Neuron (in vitro differentiated cells): ENCODE data around the gene UBE2O.

ENCODE experiments used
- H2AFZ ChIP-seq: one replicate; pipeline ENCODE4 v1.6.1; 2013; ENCODE audit warnings: low read depth, mild to moderate bottlenecking, inconsistent platforms, low read length, moderate library complexity
- H3K27me3 ChIP-seq: one replicate; pipeline ENCODE4 v1.6.1; 2013; ENCODE audit warnings: low read length; ENCODE audit not compliant: insufficient read depth
- H3K36me3 ChIP-seq: one replicate; pipeline ENCODE4 v1.6.1; 2013; ENCODE audit warnings: low read length; ENCODE audit not compliant: insufficient read depth
- H3K4me1 ChIP-seq: one replicate; pipeline ENCODE4 v1.6.1; 2013; ENCODE audit warnings: low read length; ENCODE audit not compliant: insufficient read depth
- H3K4me3 ChIP-seq: 2 replicates; pipeline ENCODE4 v1.5.1; 2013; ENCODE audit warnings: mild to moderate bottlenecking, low read length, moderate library complexity
- H3K9me3 ChIP-seq: one replicate; pipeline ENCODE4 v1.6.1; 2013; ENCODE audit warnings: low read length

The UBE2O gene

DNA sequence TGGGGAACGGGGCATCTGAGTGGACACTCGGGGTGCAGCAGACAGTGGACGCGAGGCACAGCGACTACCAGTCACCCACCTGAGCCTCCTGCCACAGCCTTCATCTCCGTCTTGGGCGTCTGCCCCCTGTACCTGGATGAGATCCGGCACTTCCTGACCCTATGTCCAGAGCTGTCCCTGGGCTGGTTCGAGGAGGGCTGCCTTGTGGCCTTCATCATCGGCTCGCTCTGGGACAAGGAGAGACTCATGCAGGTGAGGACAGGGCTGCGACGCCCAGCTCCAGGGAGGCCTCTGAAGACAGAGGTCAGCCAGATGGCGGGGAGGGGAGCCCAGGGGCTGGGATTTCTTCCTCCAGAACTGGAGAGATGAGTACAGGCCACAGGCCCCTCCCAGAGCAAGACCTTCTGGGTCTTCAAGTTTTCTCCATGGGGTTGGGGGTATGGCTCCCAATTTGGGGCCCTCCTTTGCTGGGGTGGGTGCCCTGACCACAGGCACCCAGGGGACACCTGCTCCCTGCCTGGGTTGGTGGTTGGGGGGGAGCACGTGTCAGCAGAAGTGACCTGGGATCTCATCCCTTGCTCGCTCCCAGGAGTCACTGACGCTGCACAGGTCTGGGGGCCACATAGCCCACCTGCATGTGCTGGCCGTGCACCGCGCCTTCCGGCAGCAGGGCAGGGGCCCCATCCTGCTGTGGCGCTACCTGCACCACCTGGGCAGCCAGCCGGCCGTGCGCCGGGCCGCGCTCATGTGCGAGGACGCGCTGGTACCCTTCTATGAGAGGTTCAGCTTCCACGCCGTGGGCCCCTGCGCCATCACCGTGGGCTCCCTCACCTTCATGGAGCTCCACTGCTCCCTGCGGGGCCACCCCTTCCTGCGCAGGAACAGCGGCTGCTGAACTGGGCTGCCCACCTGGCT is 16.4 kb upstream of the UBE2O start:
- H3K9me3 ChIP-seq = no peaks in the 10 kb centered on the region
- H2AFZ ChIP-seq = no peak overlapping the region
- no peaks in the 10 kb centered on the region for H3K36me3 ChIP-seq
- H3K4me3 ChIP-seq = no peak overlapping the region
- no peaks in the 10 kb centered on the region for H3K4me1 ChIP-seq
- H3K27me3 ChIP-seq = peaks cover 14% of the 10 kb centered on the region

DNA sequence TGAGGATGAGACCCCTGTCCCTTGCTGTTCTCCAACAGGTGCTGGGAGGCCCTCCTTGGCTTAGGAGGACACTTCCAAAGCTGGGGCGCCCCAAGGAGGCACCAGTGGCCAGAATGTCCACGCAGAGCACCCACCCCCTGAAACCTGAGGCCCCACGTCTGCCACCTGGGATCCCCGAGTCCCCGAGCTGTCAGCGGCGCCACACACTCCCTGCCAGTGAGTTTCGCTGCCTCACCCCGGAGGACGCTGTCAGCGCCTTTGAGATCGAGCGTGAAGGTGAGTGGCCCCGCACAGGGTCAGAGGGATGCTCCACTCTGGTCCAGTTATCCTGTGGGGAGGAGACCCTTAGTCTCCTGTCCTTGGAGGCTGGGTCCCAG is 15.7 kb upstream of the UBE2O start:
- no peak overlapping the region for H2AFZ ChIP-seq
- no peak overlapping the region for H3K4me3 ChIP-seq
- H3K36me3 ChIP-seq = no peaks in the 10 kb centered on the region
- no peaks in the 10 kb centered on the region for H3K4me1 ChIP-seq
- H3K9me3 ChIP-seq = no peaks in the 10 kb centered on the region
- peaks cover 9% of the 10 kb centered on the region for H3K27me3 ChIP-seq

GRCh38 chr17:76467809-76468633 is 15.1 kb upstream of the UBE2O start:
- H3K27me3 ChIP-seq = peaks cover 5% of the 10 kb centered on the region
- H3K4me1 ChIP-seq = no peaks in the 10 kb centered on the region
- no peaks in the 10 kb centered on the region for H3K9me3 ChIP-seq
- H3K36me3 ChIP-seq = no peaks in the 10 kb centered on the region
- H3K4me3 ChIP-seq = no peak overlapping the region
- no peak overlapping the region for H2AFZ ChIP-seq

DNA sequence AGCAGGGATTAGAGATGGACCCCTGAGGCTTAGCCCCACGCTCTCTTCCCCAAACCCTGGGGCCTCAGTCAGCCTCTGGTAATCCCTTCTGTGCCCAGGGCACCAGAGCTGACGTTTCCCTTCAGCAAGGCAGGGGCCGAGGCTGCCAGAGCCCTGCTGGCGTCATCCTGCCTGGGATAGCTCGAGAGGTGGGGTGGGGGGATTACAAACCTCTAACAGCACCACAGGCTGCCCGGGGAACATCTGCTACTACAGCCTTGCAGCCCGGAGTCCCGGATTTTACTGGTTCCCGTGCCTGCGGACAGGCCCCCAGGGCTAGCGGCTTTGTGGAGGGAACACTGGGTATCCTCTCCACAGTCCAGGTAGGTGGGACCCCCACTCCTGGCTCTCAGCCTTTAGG is 14.4 kb upstream of the UBE2O start, which contains the start of gene AANAT:
AANAT (plus strand) TSS at position 238 of the 400 bp plus-strand sequence. CDS start 1,144 bp downstream, outside the sequence.
- Histone ChIP-seq H3K27me3 (peaks cover 10% of the 10 kb centered on the region), H3K4me3 (no peak within 1 kb of the TSS), H3K9me3 (no peaks in the 10 kb centered on the region), H3K4me1 (no peaks in the 10 kb centered on the region), H2AFZ (no peak within 1 kb of the TSS), H3K36me3 (no peaks in the 10 kb centered on the region)

- H3K4me3 ChIP-seq = no peak overlapping the region
- no peaks in the 10 kb centered on the region for H3K9me3 ChIP-seq
- no peak overlapping the region for H2AFZ ChIP-seq
- H3K27me3 ChIP-seq = peaks cover 12% of the 10 kb centered on the region
- H3K36me3 ChIP-seq = no peaks in the 10 kb centered on the region
- no peaks in the 10 kb centered on the region for H3K4me1 ChIP-seq
Observed at GRCh38 chr17:76466775-76467130, 13.8 kb upstream of the UBE2O start.

DNA sequence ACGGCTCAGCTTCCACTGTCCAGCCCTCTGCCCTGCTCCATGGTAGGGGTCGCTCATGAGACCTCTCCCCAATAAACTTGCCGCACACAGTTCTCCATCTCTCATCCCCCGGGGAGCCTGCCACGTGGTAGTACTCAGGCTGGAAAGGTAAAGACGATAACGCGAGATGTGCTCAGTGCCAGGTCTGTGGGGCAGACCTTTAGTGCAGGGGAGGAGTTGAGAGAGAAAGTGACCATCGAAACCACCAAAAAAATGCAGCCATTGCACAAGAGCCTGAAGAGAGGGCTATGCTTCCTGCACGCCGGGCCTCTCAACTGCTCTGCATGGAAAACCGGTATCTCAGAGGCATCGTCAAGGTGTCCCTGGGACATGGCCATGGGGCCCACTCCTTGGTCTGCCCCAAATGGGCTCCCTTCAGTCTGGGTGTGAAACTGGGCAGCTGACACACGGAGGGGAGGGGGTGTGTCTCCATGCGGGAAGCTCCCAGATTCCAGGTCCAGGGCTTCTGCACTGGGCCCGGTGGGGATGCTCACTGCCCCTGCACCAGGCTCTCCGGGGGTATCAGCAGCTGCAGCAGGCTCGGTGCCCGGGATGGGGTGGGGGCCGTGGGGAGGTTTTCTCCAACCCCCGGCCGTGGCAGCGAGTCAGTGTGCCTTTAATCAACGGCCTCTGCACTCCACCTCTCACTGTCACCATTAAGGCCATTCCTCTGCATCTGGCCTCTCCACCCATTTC is 9.8 kb upstream of the UBE2O start:
- H3K4me3 ChIP-seq = no peak overlapping the region
- no peaks in the 10 kb centered on the region for H3K9me3 ChIP-seq
- no peaks in the 10 kb centered on the region for H3K4me1 ChIP-seq
- H3K27me3 ChIP-seq = peaks cover 9% of the 10 kb centered on the region
- H3K36me3 ChIP-seq = no peaks in the 10 kb centered on the region
- H2AFZ ChIP-seq = no peak overlapping the region

GRCh38 chr17:76461765-76462555 is 9.0 kb upstream of the UBE2O start:
- Histone ChIP-seq H3K4me3 (no peak overlapping the region), H3K27me3 (peaks cover 9% of the 10 kb centered on the region), H3K36me3 (no peaks in the 10 kb centered on the region), H3K4me1 (no peaks in the 10 kb centered on the region), H2AFZ (no peak overlapping the region), H3K9me3 (no peaks in the 10 kb centered on the region)

- Histone ChIP-seq H3K36me3 (no peaks in the 10 kb centered on the region), H3K4me3 (no peak overlapping the region), H2AFZ (no peak overlapping the region), H3K9me3 (no peaks in the 10 kb centered on the region), H3K27me3 (peaks cover 9% of the 10 kb centered on the region), H3K4me1 (no peaks in the 10 kb centered on the region)
Observed at GRCh38 chr17:76459674-76460073, 6.7 kb upstream of the UBE2O start.

DNA sequence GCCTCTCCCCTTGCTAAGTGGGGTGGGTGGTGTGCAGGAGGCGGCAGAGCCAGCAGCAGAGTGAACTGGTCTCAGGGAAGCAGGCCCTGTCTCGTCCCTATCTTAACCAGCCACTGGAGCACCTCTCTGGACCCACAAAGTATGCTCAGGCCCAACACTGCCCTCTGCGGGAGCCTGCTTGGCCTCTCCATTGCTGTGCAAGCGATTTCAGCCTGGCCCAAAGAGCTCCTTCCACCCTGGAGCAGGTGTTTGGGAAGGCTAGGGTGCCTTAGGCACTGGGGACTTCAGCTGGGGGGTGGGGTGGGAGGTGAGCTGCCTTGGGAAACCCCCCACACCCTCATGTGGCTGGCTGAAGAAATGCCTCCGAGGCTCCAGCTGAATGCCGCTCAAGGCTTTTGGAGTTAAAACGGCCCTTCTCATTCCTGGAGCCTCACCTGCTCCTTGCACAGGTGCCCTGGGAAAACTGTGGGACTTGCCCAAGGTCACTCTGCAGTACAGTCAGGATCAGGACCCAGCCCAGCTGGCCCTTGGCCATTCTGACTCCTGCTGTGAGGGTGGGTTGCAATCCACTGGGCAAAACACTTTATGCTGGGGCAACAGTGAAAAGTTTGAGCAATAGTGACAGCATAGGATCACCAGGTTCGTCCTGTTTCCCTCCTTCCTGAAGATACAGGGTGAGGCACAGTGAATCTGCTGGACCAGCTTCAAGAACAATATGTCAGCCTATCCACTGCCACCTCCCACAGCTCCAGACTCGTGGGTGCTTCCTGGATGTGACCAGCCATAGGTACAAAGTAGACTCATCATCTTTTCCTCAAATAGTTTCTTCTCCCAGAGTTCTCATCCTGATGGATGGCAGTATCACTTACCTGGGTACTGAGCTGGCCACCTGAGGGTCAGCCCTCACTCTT is 5.9 kb upstream of the UBE2O start:
- H2AFZ ChIP-seq = no peak overlapping the region
- H3K27me3 ChIP-seq = peaks cover 9% of the 10 kb centered on the region
- no peaks in the 10 kb centered on the region for H3K9me3 ChIP-seq
- H3K4me1 ChIP-seq = no peaks in the 10 kb centered on the region
- H3K4me3 ChIP-seq = no peak overlapping the region
- no peaks in the 10 kb centered on the region for H3K36me3 ChIP-seq

- Histone ChIP-seq H3K27me3 (no peaks in the 10 kb centered on the region), H2AFZ (peak overlapping the region; percentile 84), H3K9me3 (no peaks in the 10 kb centered on the region), H3K4me1 (peaks cover 20% of the 10 kb centered on the region), H3K4me3 (peak overlapping the region; percentile 86), H3K36me3 (no peaks in the 10 kb centered on the region)
Observed at GRCh38 chr17:76453431-76453743, 435 bp upstream of the UBE2O start.

DNA sequence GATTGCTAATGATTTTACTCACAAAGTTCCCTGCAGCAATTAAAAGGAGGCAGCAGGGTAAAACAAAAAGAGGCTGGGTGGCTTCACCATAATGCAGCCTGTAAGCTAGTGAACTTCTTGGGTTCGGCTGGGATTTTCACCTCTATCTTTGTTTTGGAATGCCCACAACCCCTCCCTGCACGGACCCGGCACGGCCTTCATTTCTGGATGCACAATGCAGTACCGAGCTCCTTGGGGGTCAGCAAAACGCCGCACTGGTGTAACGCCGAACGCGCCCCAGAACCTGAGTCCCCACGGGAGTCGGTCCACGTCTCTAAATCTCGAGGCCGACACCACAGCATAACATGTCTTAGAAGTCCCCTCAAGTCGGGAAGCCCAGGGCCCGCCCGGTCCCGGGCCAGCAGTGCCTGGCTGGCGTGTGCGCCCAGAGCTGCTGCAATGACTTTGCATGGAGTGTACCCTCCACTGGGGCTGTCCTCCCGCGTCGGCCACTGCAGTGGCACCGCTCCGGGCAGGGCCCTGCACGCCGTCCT is 759 bp downstream of the UBE2O start:
- Histone ChIP-seq H3K27me3 (no peaks in the 10 kb centered on the region), H2AFZ (no peak overlapping the region), H3K36me3 (no peaks in the 10 kb centered on the region), H3K4me3 (peak overlapping the region; percentile 86), H3K4me1 (peaks cover 23% of the 10 kb centered on the region), H3K9me3 (no peaks in the 10 kb centered on the region)
